GM12878 (cell line): ENCODE results near the gene PPP2R2D. TPM values are rescaled to one million over a fixed set of nuclear protein-coding genes. Genes with fewer than 3 reads are reported as not detected.

Experiments used
- ATAC-seq: fragments of 200-7000 bp; cut with Tn5 transposase; 3 replicates; pipeline ENCODE4 v1.9.1; 2020; ENCODE audit warnings: mild to moderate bottlenecking, moderate library complexity
- BruUV-seq: library from RNA; stranded (reverse); fragments of 400-500 nt; replicated peaks from 2 replicates; lab custom pipeline; 2021; lab: Mats Ljungman, UMichigan
- CTCF ChIA-PET: fragments of 300-600 bp; sonication (Branson Sonifier 250); formaldehyde crosslinking; extraction: SDS; loops from one replicate; lab custom pipeline; 2021; ENCODE audit warnings: inconsistent platforms; lab: Yijun Ruan, JAX
- POLR2A ChIA-PET: fragments of 350-600 bp; formaldehyde crosslinking; extraction: SDS; loops from one replicate; lab custom pipeline; 2021; ENCODE audit warnings: inconsistent platforms; lab: Charles Lee
- RAD21 ChIA-PET: fragments of 300-600 bp; sonication (Branson Sonifier 250); formaldehyde crosslinking; loops from one replicate; lab custom pipeline; 2023; ENCODE audit warnings: antibody characterized with exemption; ENCODE audit not compliant: unreplicated experiment; lab: Charles Lee
- SMC1A ChIA-PET: fragments of 300-600 bp; sonication (Branson Sonifier 250); formaldehyde crosslinking; loops from one replicate; lab custom pipeline; 2023; ENCODE audit not compliant: unreplicated experiment, uncharacterized antibody; lab: Charles Lee
- DNase-seq: peaks from one replicate; pipeline ENCODE4 v3.0.0-alpha.2; 2011; ENCODE audit warnings: low read depth, low spot score
- FAIRE-seq: peaks from 3 replicates; lab custom pipeline; 2011; peaks lifted over from hg19 to GRCh38; lab: Jason Lieb, UNC
- H2AFZ ChIP-seq: 2 replicates; pipeline ENCODE4 v1.6.0; 2011; ENCODE audit warnings: low read depth, low read length, control low read depth; ENCODE audit not compliant: control insufficient read depth
- H3K27ac ChIP-seq: 2 replicates; pipeline ENCODE4 v1.5.1; 2011; ENCODE audit warnings: control low read depth; ENCODE audit not compliant: control insufficient read depth, insufficient read depth
- H3K27me3 ChIP-seq, 2 experiments: replicated peaks in 1 of 2; 2 replicates each; pipeline versions ENCODE4 v1.6.0 to v1.6.1; 2011; ENCODE audit warnings: low read length in 1 of 2; ENCODE audit not compliant: control insufficient read depth in 2 of 2, insufficient read depth in 2 of 2
- H3K36me3 ChIP-seq, 2 experiments: 2 replicates each; pipeline ENCODE4 v1.5.1; 2011; ENCODE audit warnings: low read length in 1 of 2; ENCODE audit not compliant: control insufficient read depth in 2 of 2, insufficient read depth in 2 of 2
- H3K4me1 ChIP-seq: 2 replicates; pipeline ENCODE4 v1.6.1; 2011; ENCODE audit warnings: mild to moderate bottlenecking, low read length, moderate library complexity, mixed read lengths; ENCODE audit not compliant: control insufficient read depth, insufficient read depth
- H3K4me2 ChIP-seq: 2 replicates; pipeline ENCODE4 v1.6.0; 2011; ENCODE audit warnings: control low read depth; ENCODE audit not compliant: control insufficient read depth, insufficient read depth
- H3K4me3 ChIP-seq: fragments of 200-600 bp; sonication (generic); 2 replicates; pipeline ENCODE4 v1.5.1; 2016
- H3K79me2 ChIP-seq: 2 replicates; pipeline ENCODE4 v1.6.0; 2011; ENCODE audit warnings: low read length; ENCODE audit not compliant: control insufficient read depth, insufficient read depth
- H3K9ac ChIP-seq: 2 replicates; pipeline ENCODE4 v1.8.0; 2011; ENCODE audit warnings: low read length, control low read depth, mixed read lengths; ENCODE audit not compliant: control insufficient read depth, insufficient read depth
- H3K9me3 ChIP-seq: replicated peaks from 3 replicates; pipeline ENCODE4 v1.5.1; 2011; ENCODE audit warnings: mild to moderate bottlenecking, low read length; ENCODE audit not compliant: control insufficient read depth, insufficient read depth
- H4K20me1 ChIP-seq: 2 replicates; pipeline ENCODE4 v1.6.0; 2011; ENCODE audit not compliant: control insufficient read depth, insufficient read depth
- ASH2L ChIP-seq: fragments of 300-600, 200-600 bp; sonication (generic); IDR thresholded peaks from 2 replicates; pipeline ENCODE4 v1.6.1; 2017; ENCODE audit warnings: low read depth, mild to moderate bottlenecking, borderline replicate concordance
- ATF3 ChIP-seq: IDR thresholded peaks from 2 replicates; pipeline ENCODE4 v1.6.1; 2011; ENCODE audit warnings: low read depth, mild to moderate bottlenecking, low read length, moderate library complexity, borderline replicate concordance; ENCODE audit errors: extremely low read depth
- BACH1 ChIP-seq: fragments of 450-650 bp; IDR thresholded peaks from 2 replicates; pipeline ENCODE4 v1.6.1; 2017; ENCODE audit warnings: mild to moderate bottlenecking, borderline replicate concordance
- NR2F1 ChIP-seq: fragments of 450-650 bp; conservative IDR thresholded peaks from 2 replicates; pipeline ENCODE4 v1.6.1; 2017; ENCODE audit warnings: mild to moderate bottlenecking
- PML ChIP-seq: IDR thresholded peaks from 2 replicates; pipeline ENCODE4 v1.6.1; 2012; ENCODE audit warnings: low read length, inconsistent platforms
- SUZ12 ChIP-seq: fragments of 200-600 bp; sonication (generic); IDR thresholded peaks from one replicate; pipeline ENCODE4 v1.6.1; 2018; ENCODE audit warnings: antibody characterized with exemption, mild to moderate bottlenecking; ENCODE audit not compliant: unreplicated experiment
- ZBTB33 ChIP-seq: fragments of 450-650 bp; IDR thresholded peaks from 2 replicates; pipeline ENCODE4 v1.6.1; 2017; ENCODE audit warnings: mild to moderate bottlenecking
- WGBS: methylation state at CpG from one replicate; pipeline ENCODE4 v1.1.6; 2016; ENCODE audit warnings: low lambda C conversion rate; ENCODE audit not compliant: insufficient replicate concordance, insufficient coverage; ENCODE audit errors: missing lambda C conversion rate; 5-methylcytosine and 5-hydroxymethylcytosine counted together
- in situ Hi-C: fragments of 300-500 bp; cut with MboI; formaldehyde crosslinking; loops from 9 replicates; pipeline ENCODE4 v1.14.3; 2018; ENCODE audit warnings: mixed read lengths
- intact Hi-C: fragments of 100-400 bp; cut with micrococcal nuclease; formaldehyde crosslinking; loops from one replicate; pipeline ENCODE4 v1.14.2; 2022; ENCODE audit not compliant: unreplicated experiment
- polyA plus RNA-seq, 11 experiments: library from polyadenylated mRNA; depleted of rRNA in 4 of 11; unstranded in 6 of 11; stranded (reverse) in 5 of 11; fragments of >200 nt; fragmentation: Nextera tagmentation in 4 of 11; fragmentation: Illumina TruSeq in 1 of 11; extraction: Ambion mirVana in 4 of 11; extraction: Trizol in 1 of 11; gene quantifications; 1 replicate in 1 of 11; 2 replicates in 10 of 11; pipeline versions ENCODE4 v1.2.1 to v1.2.3, GENCODE V29; 2011 to 2016; ENCODE audit warnings: inconsistent platforms in 2 of 11, missing spikeins in 2 of 11, low read depth in 1 of 11
- total RNA-seq, 4 experiments: library from RNA; depleted of rRNA in 3 of 4; stranded (reverse); fragments of >200 nt in 3 of 4; fragmentation: Illumina TruSeq in 1 of 4; extraction: Trizol in 1 of 4; gene quantifications; 2 replicates each; pipeline versions ENCODE4 v1.2.1 to v1.2.3, GENCODE V29; 2013 to 2021

The PPP2R2D gene
- total and polyA plus RNA-seq, 10 of the 15 experiments (the other 5 are each of a cell fraction or from before 2014, with no cell fraction given): 2.8 to 41.9 (median 21.8) TPM

- no peak for TF ChIP-seq ATF3
- 0 out of 2 replicates have a peak, but pooled peaks have one; percentile 10 for TF ChIP-seq BACH1
Observed at GRCh38 chr10:131972474-131973071, 71.8 kb downstream of the PPP2R2D start (continued).

- Histone ChIP-seq H3K4me2 (no peak overlapping the region; the same call in 1 of the 2 replicates), H3K9me3 (no peaks in the 10 kb centered on the region), H3K9ac (no peak overlapping the region), H3K4me3 (no peak overlapping the region), H4K20me1 (peaks cover 20% of the 10 kb centered on the region), H3K27ac (no peak overlapping the region), H2AFZ (no peak overlapping the region), H3K4me1 (peaks cover 7% of the 10 kb centered on the region), H3K79me2 (peaks cover 62% of the 10 kb centered on the region), H3K27me3 (no peaks in the 10 kb centered on the region), H3K36me3 (peaks cover 16 to 45% of the 10 kb centered on the region in 2 experiments)
- ChIA-PET CTCF (interaction anchor here (1.1 to 1.4 kb wide), 3 partner anchors 31 to 88 kb away, joined by 3 to 4 read pairs (median 3); no protein-coding TSS in a partner anchor), SMC1A (interaction anchor here (1.1 to 1.6 kb wide), 2 partner anchors 8 to 88 kb away, joined by 3 to 5 read pairs; no protein-coding TSS in a partner anchor), POLR2A (no interaction called here), RAD21 (no interaction called here)
- DNase-seq (no peak), FAIRE-seq (no peak), ATAC-seq (no peak)
- BruUV-seq: no TSS peak
- intact Hi-C loops (no loop called here), in situ Hi-C loops (no loop called here)
- 55% methylated on average over 34 of the region's 34 CpGs for WGBS
- TF ChIP-seq ASH2L (no peak), SUZ12 (no peak), PML (no peak), NR2F1 (0 out of 2 replicates have a peak, but pooled peaks have one; percentile 14), ZBTB33 (peak; percentile 83)
Observed at GRCh38 chr10:131973160-131973951, 72.5 kb downstream of the PPP2R2D start.
